Endothelial cell (in vitro differentiated cells): Measurements from ENCODE around the gene BCLAF3. TPM values are rescaled to one million over a fixed set of nuclear protein-coding genes. Genes with fewer than 3 reads are reported as not detected.

Experiments used
- DNase-seq: peaks from one replicate; pipeline ENCODE4 v3.0.0; 2021; ENCODE audit warnings: low spot score
- H3K27ac Mint-ChIP-seq: one replicate; pipeline ENCODE4 v1.8.0; 2021; ENCODE audit warnings: mixed read lengths, inconsistent platforms; ENCODE audit not compliant: unreplicated experiment
- H3K27me3 Mint-ChIP-seq: one replicate; pipeline ENCODE4 v1.8.0; 2021; ENCODE audit warnings: mild to moderate bottlenecking, moderate library complexity, mixed read lengths, inconsistent platforms; ENCODE audit not compliant: unreplicated experiment
- H3K36me3 Mint-ChIP-seq: one replicate; pipeline ENCODE4 v1.8.0; 2021; ENCODE audit warnings: mild to moderate bottlenecking, low read depth, mixed read lengths, inconsistent platforms; ENCODE audit not compliant: unreplicated experiment
- H3K4me1 Mint-ChIP-seq: one replicate; pipeline ENCODE4 v1.8.0; 2021; ENCODE audit warnings: mild to moderate bottlenecking, mixed read lengths, inconsistent platforms; ENCODE audit not compliant: unreplicated experiment
- H3K4me3 Mint-ChIP-seq: one replicate; pipeline ENCODE4 v1.8.0; 2021; ENCODE audit warnings: mild to moderate bottlenecking, mixed read lengths, inconsistent platforms; ENCODE audit not compliant: unreplicated experiment
- H3K9me3 Mint-ChIP-seq: one replicate; pipeline ENCODE4 v1.8.0; 2021; ENCODE audit warnings: mixed read lengths, inconsistent platforms; ENCODE audit not compliant: unreplicated experiment
- total RNA-seq: library from RNA; stranded (reverse); fragmentation: NEBNext Ultra II Directional; extraction: Animal tissue kit (Norgen Biotek cat#: 25700); gene quantifications from one replicate; pipeline ENCODE4 v1.2.1, GENCODE V29; 2021; ENCODE audit not compliant: unreplicated experiment
- TF ChIP-seq, protein P1 (sequence below): fragments of 200-600 bp; sonication (generic); IDR thresholded peaks from one replicate; pipeline ENCODE4 v1.5.0; 2021; ENCODE audit warnings: antibody characterized with exemption; ENCODE audit not compliant: unreplicated experiment

Gene BCLAF3
- total RNA-seq, 1 donor from 2014 or later = 9.6 TPM

DNA sequence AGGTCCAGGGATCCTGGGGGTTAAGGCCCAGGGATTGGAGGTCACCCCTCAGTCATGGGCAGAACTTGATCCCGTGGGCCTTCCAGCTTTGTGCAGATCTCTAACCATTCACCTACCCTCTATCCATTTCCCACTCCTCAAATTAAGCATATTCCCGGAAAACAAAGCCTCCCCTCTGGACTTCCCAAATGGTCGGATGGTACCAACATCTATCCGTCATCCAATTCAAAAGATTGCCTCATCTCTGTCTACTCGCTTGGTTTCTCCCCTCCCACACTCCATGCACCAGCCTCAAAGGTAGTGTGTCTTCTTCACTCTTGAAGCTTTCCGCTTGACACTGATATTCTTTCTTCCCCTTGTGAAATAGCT, 473 bp upstream of the BCLAF3 start:
- DNase-seq = no peak
- Mint-ChIP-seq H3K27ac (peak overlapping the region; percentile 82), H3K36me3 (peaks cover 6% of the 10 kb centered on the region), H3K27me3 (no peaks in the 10 kb centered on the region), H3K9me3 (no peaks in the 10 kb centered on the region), H3K4me1 (peaks cover 10% of the 10 kb centered on the region), H3K4me3 (peak overlapping the region; percentile 92)
- TF ChIP-seq, protein P1, sequence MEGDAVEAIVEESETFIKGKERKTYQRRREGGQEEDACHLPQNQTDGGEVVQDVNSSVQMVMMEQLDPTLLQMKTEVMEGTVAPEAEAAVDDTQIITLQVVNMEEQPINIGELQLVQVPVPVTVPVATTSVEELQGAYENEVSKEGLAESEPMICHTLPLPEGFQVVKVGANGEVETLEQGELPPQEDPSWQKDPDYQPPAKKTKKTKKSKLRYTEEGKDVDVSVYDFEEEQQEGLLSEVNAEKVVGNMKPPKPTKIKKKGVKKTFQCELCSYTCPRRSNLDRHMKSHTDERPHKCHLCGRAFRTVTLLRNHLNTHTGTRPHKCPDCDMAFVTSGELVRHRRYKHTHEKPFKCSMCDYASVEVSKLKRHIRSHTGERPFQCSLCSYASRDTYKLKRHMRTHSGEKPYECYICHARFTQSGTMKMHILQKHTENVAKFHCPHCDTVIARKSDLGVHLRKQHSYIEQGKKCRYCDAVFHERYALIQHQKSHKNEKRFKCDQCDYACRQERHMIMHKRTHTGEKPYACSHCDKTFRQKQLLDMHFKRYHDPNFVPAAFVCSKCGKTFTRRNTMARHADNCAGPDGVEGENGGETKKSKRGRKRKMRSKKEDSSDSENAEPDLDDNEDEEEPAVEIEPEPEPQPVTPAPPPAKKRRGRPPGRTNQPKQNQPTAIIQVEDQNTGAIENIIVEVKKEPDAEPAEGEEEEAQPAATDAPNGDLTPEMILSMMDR = peak; percentile 9

DNA sequence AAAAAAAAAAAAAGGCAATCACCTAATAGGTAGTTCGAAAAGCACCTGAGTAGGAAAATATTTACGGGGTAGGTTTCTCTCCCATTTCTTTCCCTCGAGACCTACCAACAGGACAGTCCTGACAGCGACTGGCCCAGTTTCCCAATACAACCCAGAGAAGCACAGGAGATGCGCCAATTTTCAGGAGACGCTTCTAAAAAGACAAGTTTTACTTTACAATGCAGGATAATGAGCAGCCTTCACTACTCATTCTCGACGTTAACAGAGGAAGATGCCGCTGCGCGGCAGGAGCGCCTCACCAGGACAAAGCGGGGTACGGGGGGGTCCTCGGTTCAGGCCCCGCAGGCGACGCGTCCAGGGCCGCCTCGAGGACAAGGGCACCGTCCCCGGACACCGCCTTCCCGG, 708 bp downstream of the BCLAF3 start:
- TF ChIP-seq, protein P1 = no peak
- no peak for DNase-seq
- H3K4me3 Mint-ChIP-seq = peak overlapping the region; percentile 98
- peak overlapping the region; percentile 54 for H3K27ac Mint-ChIP-seq
- H3K27me3 Mint-ChIP-seq = no peaks in the 10 kb centered on the region
- peaks cover 13% of the 10 kb centered on the region for H3K4me1 Mint-ChIP-seq
- H3K36me3 Mint-ChIP-seq = peaks cover 8% of the 10 kb centered on the region
- H3K9me3 Mint-ChIP-seq = no peaks in the 10 kb centered on the region

DNA sequence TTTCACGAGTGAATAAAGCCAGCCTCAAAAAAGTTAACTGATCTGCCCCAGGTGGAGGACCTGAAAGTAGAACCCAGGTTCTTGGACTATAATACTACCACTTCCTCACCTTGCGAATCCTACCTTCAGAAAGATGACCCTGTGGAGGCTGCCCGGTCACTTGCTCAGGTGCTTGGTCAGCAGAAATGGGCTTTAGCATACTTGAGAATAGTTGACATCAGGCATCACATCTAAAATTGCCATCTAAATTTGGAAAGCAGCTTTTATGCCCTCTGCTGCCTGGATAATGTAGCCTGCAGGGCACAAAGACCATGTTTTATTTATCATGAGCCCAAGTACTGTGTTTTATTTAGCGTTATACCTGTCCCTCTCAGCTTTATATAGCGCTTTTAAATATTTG, 3.0 kb downstream of the BCLAF3 start:
- Mint-ChIP-seq H3K27me3 (no peaks in the 10 kb centered on the region), H3K9me3 (no peaks in the 10 kb centered on the region), H3K4me3 (no peak overlapping the region), H3K27ac (no peak overlapping the region), H3K4me1 (peaks cover 13% of the 10 kb centered on the region), H3K36me3 (peaks cover 8% of the 10 kb centered on the region)
- TF ChIP-seq, protein P1 = no peak
- no peak for DNase-seq

DNA sequence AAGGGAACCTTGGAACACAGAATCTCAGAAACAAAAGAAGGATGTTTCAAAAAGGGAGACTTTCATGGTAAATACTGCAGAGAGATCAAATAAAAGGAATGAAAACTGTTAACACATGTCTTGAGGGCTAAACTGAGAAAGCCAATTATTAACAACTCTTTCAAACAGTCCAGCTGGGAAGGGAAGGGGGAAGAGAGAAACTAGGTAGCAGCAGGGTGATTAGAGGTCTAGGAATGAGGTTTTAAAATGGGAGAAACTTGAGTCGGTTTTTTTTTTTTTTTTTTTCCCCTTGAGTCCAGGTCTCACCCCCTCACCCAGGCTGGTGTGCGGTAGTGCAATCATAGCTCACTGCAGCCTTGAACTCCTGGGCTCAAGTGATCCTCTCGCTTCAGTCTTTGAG, 4.3 kb downstream of the BCLAF3 start:
- Mint-ChIP-seq H3K4me1 (peaks cover 10% of the 10 kb centered on the region), H3K27me3 (no peaks in the 10 kb centered on the region), H3K27ac (peak overlapping the region; percentile 87), H3K9me3 (no peaks in the 10 kb centered on the region), H3K4me3 (no peak overlapping the region), H3K36me3 (peaks cover 5% of the 10 kb centered on the region)
- DNase-seq = no peak
- TF ChIP-seq, protein P1 = no peak

DNA sequence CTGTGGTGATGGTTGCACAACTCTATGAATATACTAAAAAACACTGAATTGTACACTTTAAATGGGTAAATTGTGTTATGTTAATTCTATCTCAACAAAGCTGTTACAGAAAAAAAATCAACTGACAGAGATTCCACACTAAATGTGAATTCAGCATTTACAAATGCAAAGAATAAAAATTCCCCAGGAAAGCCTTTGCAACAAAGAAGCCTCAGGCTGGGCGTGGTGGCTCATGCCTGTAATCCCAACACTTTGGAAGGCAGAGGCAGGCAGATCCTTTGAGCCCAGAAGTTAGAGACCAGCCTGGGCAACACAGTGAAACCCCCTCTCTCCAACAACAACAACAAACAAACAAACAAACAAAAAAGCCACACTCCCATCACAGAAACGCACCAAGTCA, 8.9 kb downstream of the BCLAF3 start:
- Mint-ChIP-seq H3K27me3 (no peaks in the 10 kb centered on the region), H3K36me3 (peaks cover 15% of the 10 kb centered on the region), H3K4me1 (peaks cover 5% of the 10 kb centered on the region), H3K9me3 (no peaks in the 10 kb centered on the region), H3K4me3 (no peak overlapping the region), H3K27ac (no peak overlapping the region)
- DNase-seq = no peak
- TF ChIP-seq, protein P1 = no peak
